22Rv1 (cell line): ENCODE results near the gene WAC.
"Not testable (repeated sequence)": the region's sequence is repeated elsewhere in the genome, so short reads cannot be mapped to it uniquely, and the experiment has no call there.

ENCODE experiments used
- H3K27ac ChIP-seq: fragments of 450-650 bp; 2 replicates; pipeline ENCODE4 v1.5.1; 2017
- CTCF ChIP-seq: fragments of 450-650 bp; IDR thresholded peaks from 2 replicates; pipeline ENCODE4 v1.5.1; 2017; ENCODE audit warnings: mild to moderate bottlenecking
- ZFX ChIP-seq: fragments of 450-650 bp; IDR thresholded peaks from 2 replicates; pipeline ENCODE4 v1.6.1; 2017; ENCODE audit warnings: antibody characterized with exemption, borderline replicate concordance

WAC gene

GRCh38 chr10:28652106-28652505 lies 119.2 kb downstream of the WAC start:
- TF ChIP-seq ZFX (no peak), CTCF (no peak)
- H3K27ac ChIP-seq = no peak overlapping the region

- TF ChIP-seq CTCF = no peak
- no peak for TF ChIP-seq ZFX
- no peak overlapping the region for H3K27ac ChIP-seq
Observed at GRCh38 chr10:28652703-28653102, 119.8 kb downstream of the WAC start.

GRCh38 chr10:28658824-28659223 lies 125.9 kb downstream of the WAC start:
- H3K27ac ChIP-seq = not testable (repeated sequence)

- TF ChIP-seq CTCF (no peak), ZFX (no peak)
- H3K27ac ChIP-seq = no peak overlapping the region
Observed at GRCh38 chr10:28661035-28661434, 128.1 kb downstream of the WAC start.

- TF ChIP-seq CTCF (peak; percentile 96), ZFX (no peak)
- no peak overlapping the region for H3K27ac ChIP-seq
Observed at GRCh38 chr10:28663576-28664368, 130.9 kb downstream of the WAC start.

GRCh38 chr10:28664369-28664740 lies 131.4 kb downstream of the WAC start:
- no peak overlapping the region for H3K27ac ChIP-seq
- TF ChIP-seq CTCF (no peak), ZFX (no peak)

GRCh38 chr10:28666751-28667467 lies 134.0 kb downstream of the WAC start:
- no peak overlapping the region for H3K27ac ChIP-seq
- TF ChIP-seq ZFX (no peak), CTCF (no peak)
